Sciatic nerve (tissue), 2 donors: ENCODE data around the gene APOA1. TPM values are rescaled to one million over a fixed set of nuclear protein-coding genes. Genes with fewer than 3 reads are reported as not detected.
A peak's percentile ranks its signal among the peaks of the same experiment; 100 is the strongest.
"Not testable (repeated sequence)": the region's sequence is repeated elsewhere in the genome, so short reads cannot be mapped to it uniquely, and the experiment has no call there.

Source experiments
- ATAC-seq: fragments of 200-7000 bp; cut with Tn5 transposase; one replicate; pipeline ENCODE4 v1.9.1; 2020; ENCODE audit warnings: mild to moderate bottlenecking, moderate library complexity
- DNase-seq: peaks from one replicate; pipeline ENCODE4 v3.0.0-alpha.2; 2020; ENCODE audit warnings: low spot score
- intact Hi-C: fragments of 100-400 bp; cut with DNase I; formaldehyde crosslinking; loops from one replicate; pipeline ENCODE4 v1.14.2; 2022
- total RNA-seq: library from RNA; stranded (reverse); fragmentation: NEBNext Ultra II Directional; extraction: Animal tissue kit (Norgen Biotek cat#: 25700); gene quantifications from one replicate; pipeline ENCODE4 v1.2.1, GENCODE V29; 2021
- donor health status: DM: no; HTN: no; CAD: no.
- donor health status: DM: no; HTN: no; CAD: no.

APOA1 gene
- total RNA-seq, 1 donor from 2014 or later, result 7.0 TPM

- intact Hi-C loops, result no loop called here
These were observed 1.1 kb upstream of the APOA1 start for GRCh38 chr11:116838321-116839084.

DNA sequence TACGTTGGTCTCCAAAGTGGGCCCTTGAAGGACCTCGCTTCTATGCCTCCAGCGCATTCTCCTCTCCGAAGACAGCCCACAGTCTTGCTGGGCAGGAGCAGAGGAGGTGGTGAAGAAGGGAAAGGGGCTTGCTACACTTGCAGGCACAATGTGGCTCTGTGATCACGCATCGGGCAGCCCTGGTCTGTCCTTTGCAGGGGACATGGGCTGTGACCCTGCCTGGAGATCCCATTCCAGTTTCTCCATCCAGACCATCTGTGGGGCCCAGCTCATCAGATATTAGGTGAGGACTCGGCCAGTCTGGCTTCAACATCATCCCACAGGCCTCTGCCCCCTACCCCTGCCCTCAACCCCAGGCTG, 810 bp downstream of the APOA1 start:
- DNase-seq, result no peak
- no peak for ATAC-seq
- intact Hi-C loops, result no loop called here

More at GRCh38 chr11:116838321-116839084, 1.1 kb upstream of the APOA1 start:
- ATAC-seq (no peak), DNase-seq (no peak)

GRCh38 chr11:116835791-116836631, 1.4 kb downstream of the APOA1 start:
- DNase-seq, result peak; percentile 89
- intact Hi-C loops, result no loop called here
- peak; percentile 93 for ATAC-seq

GRCh38 chr11:116835042-116835772, 2.2 kb downstream of the APOA1 start:
- intact Hi-C loops, result no loop called here
- ATAC-seq (peak; percentile 57), DNase-seq (peak; percentile 55)

GRCh38 chr11:116834535-116835041, 2.8 kb downstream of the APOA1 start:
- DNase-seq, ATAC-seq: not testable (repeated sequence)
- intact Hi-C loops, result loop anchor here (5.0 kb wide), 1 partner anchor 42 kb away; the partner anchor contains the start of gene APOA5

- DNase-seq (peak; percentile 45), ATAC-seq (no peak)
- intact Hi-C loops, result loop anchor here (5.0 kb wide), 1 partner anchor 42 kb away; the partner anchor contains the start of gene APOA5
These were observed 3.4 kb downstream of the APOA1 start for GRCh38 chr11:116833816-116834534.

DNA sequence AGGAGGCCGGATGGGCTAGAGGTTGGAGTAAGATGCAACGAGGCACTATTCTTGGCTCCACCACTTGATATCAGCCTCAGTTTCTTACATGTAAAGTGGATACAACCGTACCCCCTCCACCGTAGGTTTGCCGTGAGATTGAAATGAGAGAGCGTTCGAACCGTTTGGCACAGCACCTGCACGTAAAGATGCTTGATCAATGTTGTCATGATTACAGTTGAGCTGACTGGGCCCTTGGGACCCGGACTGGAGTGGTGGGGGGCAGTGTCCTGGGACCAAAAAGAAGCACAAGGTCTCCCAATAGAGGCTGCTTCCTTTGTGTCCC, 4.0 kb downstream of the APOA1 start:
- intact Hi-C loops, result loop anchor here (5.0 kb wide), 1 partner anchor 41 kb away; the partner anchor contains the start of gene APOA5
- DNase-seq, result peak; percentile 25

GRCh38 chr11:116832350-116833290, 4.8 kb downstream of the APOA1 start:
- DNase-seq (peak; percentile 31), ATAC-seq (no peak)
- intact Hi-C loops, result loop anchor here (5.0 kb wide), 1 partner anchor 40 kb away; the partner anchor contains the start of gene APOA5

More for the DNA sequence above, 4.0 kb downstream of the APOA1 start:
- no peak for ATAC-seq

GRCh38 chr11:116831790-116832349, 5.6 kb downstream of the APOA1 start:
- intact Hi-C loops, result loop anchor here (5.0 kb wide), 1 partner anchor 40 kb away; the partner anchor contains the start of gene APOA5
- ATAC-seq (no peak), DNase-seq (no peak)

- DNase-seq, result no peak
- ATAC-seq, result no peak
- intact Hi-C loops, result loop anchor here (5.0 kb wide), 1 partner anchor 38 kb away; the partner anchor contains the start of gene APOA5
These were observed 7.1 kb downstream of the APOA1 start for GRCh38 chr11:116830184-116830912.

DNA sequence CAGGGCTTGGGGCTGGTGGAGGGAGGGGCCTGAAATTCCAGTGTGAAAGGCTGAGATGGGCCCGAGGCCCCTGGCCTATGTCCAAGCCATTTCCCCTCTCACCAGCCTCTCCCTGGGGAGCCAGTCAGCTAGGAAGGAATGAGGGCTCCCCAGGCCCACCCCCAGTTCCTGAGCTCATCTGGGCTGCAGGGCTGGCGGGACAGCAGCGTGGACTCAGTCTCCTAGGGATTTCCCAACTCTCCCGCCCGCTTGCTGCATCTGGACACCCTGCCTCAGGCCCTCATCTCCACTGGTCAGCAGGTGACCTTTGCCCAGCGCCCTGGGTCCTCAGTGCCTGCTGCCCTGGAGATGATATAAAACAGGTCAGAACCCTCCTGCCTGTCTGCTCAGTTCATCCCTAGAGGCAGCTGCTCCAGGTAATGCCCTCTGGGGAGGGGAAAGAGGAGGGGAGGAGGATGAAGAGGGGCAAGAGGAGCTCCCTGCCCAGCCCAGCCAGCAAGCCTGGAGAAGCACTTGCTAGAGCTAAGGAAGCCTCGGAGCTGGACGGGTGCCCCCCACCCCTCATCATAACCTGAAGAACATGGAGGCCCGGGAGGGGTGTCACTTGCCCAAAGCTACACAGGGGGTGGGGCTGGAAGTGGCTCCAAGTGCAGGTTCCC, 7.8 kb downstream of the APOA1 start, which contains the start of gene APOC3:
TSS of gene APOC3 (plus strand) at position 383 of the 659 bp plus-strand sequence. CDS start 676 bp downstream, outside the sequence.
- ATAC-seq (no peak), DNase-seq (peak; percentile 47)
- intact Hi-C loops, result loop anchor here (5.0 kb wide), 1 partner anchor 37 kb away; the partner anchor contains the start of gene APOA5

- DNase-seq, result no peak
- intact Hi-C loops, result no loop called here
- no peak for ATAC-seq
These were observed 8.5 kb downstream of the APOA1 start for GRCh38 chr11:116828632-116829524.

DNA sequence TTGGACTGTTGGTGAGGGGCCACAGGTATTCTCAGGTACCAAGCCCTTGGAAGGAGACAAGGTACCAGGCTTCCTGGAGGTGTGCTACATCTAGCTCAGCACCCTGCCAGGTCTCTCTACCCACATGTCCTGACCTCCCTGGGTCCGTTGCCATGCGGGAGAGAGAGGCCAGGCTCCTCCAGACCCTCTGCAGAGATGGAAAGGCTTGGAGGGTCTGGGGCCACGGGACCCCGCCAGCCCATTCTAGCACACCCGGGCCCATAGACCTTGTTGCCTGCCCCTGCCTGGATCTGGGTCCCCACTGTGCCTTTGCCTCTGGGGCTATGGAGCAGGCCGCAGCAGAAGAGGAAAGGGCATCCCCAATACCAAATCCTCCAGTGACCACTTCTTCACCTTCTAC, 10.0 kb downstream of the APOA1 start:
- DNase-seq (no peak), ATAC-seq (no peak)
- intact Hi-C loops, result no loop called here

GRCh38 chr11:116826751-116827431, 10.5 kb downstream of the APOA1 start:
- intact Hi-C loops, result no loop called here
- DNase-seq (peak; percentile 40), ATAC-seq (no peak)
